ENCODE results near the gene DPP6. TPM values are rescaled to one million over a fixed set of nuclear protein-coding genes. Genes with fewer than 3 reads are reported as not detected.

The DPP6 gene
- total RNA-seq, 1 experiment from 2014 or later = not detected

- H3K4me1 ChIP-seq (ENCODE audit: control insufficient read depth, insufficient read depth, low read length) = no peaks in the 10 kb centered on the region
- H3K9me3 ChIP-seq (ENCODE audit: control insufficient read depth, insufficient read depth, low read depth, low read length) = no peaks in the 10 kb centered on the region
- intact Hi-C loops (cut with micrococcal nuclease; ENCODE audit: unreplicated experiment) (no loop called here), in situ Hi-C loops (cut with HindIII; ENCODE audit: low pct_unique_long_range_greater_than_20kb, low sequenced_read_pairs) (no loop called here)
- no peak overlapping the region for H3K4me3 ChIP-seq (ENCODE audit: low read depth in 2 of 2, low read length in 2 of 2)
- TF ChIP-seq POLR2AphosphoS5 (IDR thresholded peaks at IDR 0.05; ENCODE audit: low read depth, low read length) (no peak), REST (IDR thresholded peaks at IDR 0.05; ENCODE audit: insufficient read depth in 1 of 2, low read depth in 2 of 2, low read length in 1 of 2) (no peak), SIN3A (IDR thresholded peaks at IDR 0.05; ENCODE audit: borderline replicate concordance, insufficient read depth, low read depth, low read length) (no peak), TCF7L2 (IDR thresholded peaks at IDR 0.05; ENCODE audit: low read depth, low read length) (no peak), CTCF (IDR thresholded peaks at IDR 0.05) (no peak)
- ChIA-PET POLR2A (no interaction called here), CTCF (no interaction called here)
- DNase-seq (ENCODE audit: low read depth, low spot score) (no peak), ATAC-seq (no peak)
- BruUV-seq (replicated peaks) = no TSS peak
- no peaks in the 10 kb centered on the region for H3K36me3 ChIP-seq (ENCODE audit: control insufficient read depth, insufficient read depth, low read length)
- H3K27me3 ChIP-seq (ENCODE audit: control insufficient read depth, insufficient read depth, low read length) = no peaks in the 10 kb centered on the region
- H3K27ac ChIP-seq (ENCODE audit: low read length) = no peak overlapping the region
Observed at GRCh38 chr7:154721086-154721485, 668.9 kb downstream of the DPP6 start.

- ATAC-seq (no peak), DNase-seq (ENCODE audit: low read depth, low spot score) (no peak)
- ChIA-PET POLR2A (no interaction called here), CTCF (no interaction called here)
- no peak overlapping the region for H3K27ac ChIP-seq (ENCODE audit: low read length)
- TF ChIP-seq TCF7L2 (IDR thresholded peaks at IDR 0.05; ENCODE audit: low read depth, low read length) = no peak
- no peak for TF ChIP-seq SIN3A (IDR thresholded peaks at IDR 0.05; ENCODE audit: borderline replicate concordance, insufficient read depth, low read depth, low read length)
- no peak for TF ChIP-seq REST (IDR thresholded peaks at IDR 0.05; ENCODE audit: insufficient read depth in 1 of 2, low read depth in 2 of 2, low read length in 1 of 2)
- TF ChIP-seq POLR2AphosphoS5 (IDR thresholded peaks at IDR 0.05; ENCODE audit: low read depth, low read length) = no peak
- no peak for TF ChIP-seq CTCF (IDR thresholded peaks at IDR 0.05)
- intact Hi-C loops (cut with micrococcal nuclease; ENCODE audit: unreplicated experiment) = no loop called here
- no peaks in the 10 kb centered on the region for H3K27me3 ChIP-seq (ENCODE audit: control insufficient read depth, insufficient read depth, low read length)
- no TSS peak for BruUV-seq (replicated peaks)
- in situ Hi-C loops (cut with HindIII; ENCODE audit: low pct_unique_long_range_greater_than_20kb, low sequenced_read_pairs) = no loop called here
- no peaks in the 10 kb centered on the region for H3K9me3 ChIP-seq (ENCODE audit: control insufficient read depth, insufficient read depth, low read depth, low read length)
- no peaks in the 10 kb centered on the region for H3K4me1 ChIP-seq (ENCODE audit: control insufficient read depth, insufficient read depth, low read length)
- H3K36me3 ChIP-seq (ENCODE audit: control insufficient read depth, insufficient read depth, low read length) = no peaks in the 10 kb centered on the region
- H3K4me3 ChIP-seq (ENCODE audit: low read depth in 2 of 2, low read length in 2 of 2) = no peak overlapping the region
Observed at GRCh38 chr7:154726368-154726767, 674.2 kb downstream of the DPP6 start.

Measured in Panc1 (cell line).